H9 (cell line): ENCODE measurements around the gene NT5C. TPM values are rescaled to one million over a fixed set of nuclear protein-coding genes. Genes with fewer than 3 reads are reported as not detected.

Source experiments
- DNase-seq: peaks from one replicate; pipeline ENCODE4 v3.0.0-alpha.2; 2017
- H2AFZ ChIP-seq: one replicate; pipeline ENCODE4 v1.6.1; 2013; ENCODE audit warnings: mild to moderate bottlenecking, low read length, control low read depth, moderate library complexity
- H2AK5ac ChIP-seq: 2 replicates; pipeline ENCODE4 v1.6.1; 2013; ENCODE audit warnings: low read length, control low read depth, mixed read lengths; ENCODE audit not compliant: insufficient read length
- H2BK120ac ChIP-seq: one replicate; pipeline ENCODE4 v1.6.1; 2013; ENCODE audit warnings: low read depth, mild to moderate bottlenecking, low read length, control low read depth, inconsistent platforms; ENCODE audit not compliant: poor library complexity, severe bottlenecking
- H2BK12ac ChIP-seq: 2 replicates; pipeline ENCODE4 v1.6.1; 2013; ENCODE audit warnings: low read length, control low read depth, mixed read lengths, low read depth; ENCODE audit not compliant: insufficient read length
- H2BK15ac ChIP-seq: 2 replicates; pipeline ENCODE4 v1.6.1; 2013; ENCODE audit warnings: low read depth, low read length, control low read depth
- H2BK20ac ChIP-seq: one replicate; pipeline ENCODE4 v1.6.1; 2013; ENCODE audit warnings: low read depth, mild to moderate bottlenecking, low read length, control low read depth, inconsistent platforms; ENCODE audit not compliant: poor library complexity, severe bottlenecking
- H2BK5ac ChIP-seq: 2 replicates; pipeline ENCODE4 v1.6.1; 2013; ENCODE audit warnings: low read length, control low read depth, mixed read lengths; ENCODE audit not compliant: insufficient read length
- H3K14ac ChIP-seq: 2 replicates; pipeline ENCODE4 v1.6.1; 2013; ENCODE audit warnings: low read length, control low read depth; ENCODE audit not compliant: insufficient read depth
- H3K18ac ChIP-seq: 2 replicates; pipeline ENCODE4 v1.6.1; 2013; ENCODE audit warnings: low read depth, mild to moderate bottlenecking, mixed read lengths, low read length, control low read depth; ENCODE audit not compliant: insufficient read length
- H3K23ac ChIP-seq: 2 replicates; pipeline ENCODE4 v1.6.1; 2013; ENCODE audit warnings: low read length, control low read depth, mixed read lengths, low read depth; ENCODE audit not compliant: insufficient read length
- H3K23me2 ChIP-seq: 2 replicates; pipeline ENCODE4 v1.6.1; 2013; ENCODE audit warnings: low read depth, mild to moderate bottlenecking, mixed read lengths, low read length, control low read depth; ENCODE audit not compliant: insufficient read length, poor library complexity, severe bottlenecking
- H3K27ac ChIP-seq: 2 replicates; pipeline ENCODE4 v1.5.1; 2013; ENCODE audit warnings: low read length, control low read depth, mixed read lengths, low read depth; ENCODE audit not compliant: insufficient read length
- H3K27me3 ChIP-seq: 2 replicates; pipeline ENCODE4 v1.6.1; 2013; ENCODE audit warnings: low read length, control low read depth, inconsistent platforms; ENCODE audit not compliant: insufficient read depth
- H3K4ac ChIP-seq: 2 replicates; pipeline ENCODE4 v1.6.1; 2013; ENCODE audit warnings: low read depth, mild to moderate bottlenecking, control low read depth, inconsistent platforms, low read length, moderate library complexity
- H3K4me1 ChIP-seq: 2 replicates; pipeline ENCODE4 v1.6.1; 2013; ENCODE audit warnings: low read length, control low read depth, inconsistent platforms; ENCODE audit not compliant: insufficient read depth
- H3K4me2 ChIP-seq: 2 replicates; pipeline ENCODE4 v1.6.1; 2013; ENCODE audit warnings: low read length, control low read depth, mixed read lengths; ENCODE audit not compliant: insufficient read length, insufficient read depth
- H3K56ac ChIP-seq: 2 replicates; pipeline ENCODE4 v1.6.1; 2013; ENCODE audit warnings: low read depth, mild to moderate bottlenecking, mixed read lengths, low read length, control low read depth; ENCODE audit not compliant: insufficient read length
- H3K79me1 ChIP-seq: 2 replicates; pipeline ENCODE4 v1.6.1; 2013; ENCODE audit warnings: low read depth, mild to moderate bottlenecking, moderate library complexity, low read length, control low read depth, inconsistent platforms; ENCODE audit not compliant: insufficient read depth, poor library complexity, severe bottlenecking
- H3K79me2 ChIP-seq: 2 replicates; pipeline ENCODE4 v1.6.1; 2013; ENCODE audit warnings: low read length, control low read depth, inconsistent platforms; ENCODE audit not compliant: insufficient read depth
- H3K9ac ChIP-seq: 2 replicates; pipeline ENCODE4 v1.6.1; 2013; ENCODE audit warnings: low read length, control low read depth, mixed read lengths; ENCODE audit not compliant: insufficient read length; ENCODE audit errors: extremely low read depth
- H3K9me3 ChIP-seq: one replicate; pipeline ENCODE4 v1.6.1; 2013; ENCODE audit warnings: low read depth, low read length, inconsistent platforms; ENCODE audit not compliant: control insufficient read depth
- H3T11ph ChIP-seq: one replicate; pipeline ENCODE4 v1.6.1; 2013; ENCODE audit warnings: mild to moderate bottlenecking, low read length, control low read depth, inconsistent platforms
- H4K20me1 ChIP-seq: one replicate; pipeline ENCODE4 v1.6.1; 2013; ENCODE audit not compliant: control insufficient read depth, insufficient read length, insufficient read depth
- H4K5ac ChIP-seq: 2 replicates; pipeline ENCODE4 v1.6.1; 2013; ENCODE audit warnings: low read depth, mild to moderate bottlenecking, mixed read lengths, low read length, control low read depth; ENCODE audit not compliant: insufficient read length
- H4K8ac ChIP-seq: replicated peaks from 2 replicates; pipeline ENCODE4 v1.6.1; 2013; ENCODE audit warnings: low read length, control low read depth, mixed read lengths, low read depth; ENCODE audit not compliant: insufficient read length
- H4K91ac ChIP-seq: 2 replicates; pipeline ENCODE4 v1.6.1; 2013; ENCODE audit warnings: low read depth, mild to moderate bottlenecking, moderate library complexity, mixed read lengths, low read length, control low read depth; ENCODE audit not compliant: insufficient read length
- H3K27ac Mint-ChIP-seq, 3 experiments: 2 replicates in 2 of 3; 3 replicates in 1 of 3; pipeline ENCODE4 v1.8.0; 2020 to 2021; ENCODE audit warnings: mixed read lengths in 3 of 3, mild to moderate bottlenecking in 1 of 3, moderate library complexity in 1 of 3
- H3K27me3 Mint-ChIP-seq: 2 replicates; pipeline ENCODE4 v1.8.0; 2021; ENCODE audit warnings: low read depth, mild to moderate bottlenecking, moderate library complexity, mixed read lengths
- H3K36me3 Mint-ChIP-seq, 3 experiments: 2 replicates in 2 of 3; 3 replicates in 1 of 3; pipeline ENCODE4 v1.8.0; 2020 to 2021; ENCODE audit warnings: low read depth in 3 of 3, mixed read lengths in 3 of 3; ENCODE audit not compliant: insufficient read depth in 1 of 3
- H3K4me1 Mint-ChIP-seq, 2 experiments: 2 replicates each; pipeline ENCODE4 v1.8.0; 2020; ENCODE audit warnings: mixed read lengths in 2 of 2
- H3K4me3 Mint-ChIP-seq, 2 experiments: 2 replicates in 1 of 2; 3 replicates in 1 of 2; pipeline ENCODE4 v1.8.0; 2020 to 2021; ENCODE audit warnings: mild to moderate bottlenecking in 2 of 2, mixed read lengths in 2 of 2, moderate library complexity in 1 of 2
- H3K9me3 Mint-ChIP-seq, 2 experiments: 2 replicates in 1 of 2; 3 replicates in 1 of 2; pipeline ENCODE4 v1.8.0; 2020; ENCODE audit warnings: mild to moderate bottlenecking in 2 of 2, mixed read lengths in 2 of 2, moderate library complexity in 1 of 2
- WGBS: extraction: QIAGEN DNeasy Blood & Tissue Kit; methylation state at CpG from one replicate; pipeline ENCODE4 v1.1.7; 2013; ENCODE audit warnings: missing lambda C conversion rate, low lambda C conversion rate, mixed read lengths; ENCODE audit not compliant: insufficient read length; ENCODE audit errors: extremely low coverage; 5-methylcytosine and 5-hydroxymethylcytosine counted together
- total RNA-seq: library from RNA; stranded (reverse); gene quantifications from 2 replicates; pipeline ENCODE4 v1.2.1, GENCODE V29; 2021
- TF ChIP-seq, protein P1 (sequence below): fragments of 200-600 bp; sonication (generic); conservative IDR thresholded peaks from 3 replicates; pipeline ENCODE4 v1.8.0; 2021; ENCODE audit warnings: antibody characterized with exemption, mild to moderate bottlenecking

The NT5C gene
- total RNA-seq, 1 experiment from 2014 or later = 77.7 TPM

DNA sequence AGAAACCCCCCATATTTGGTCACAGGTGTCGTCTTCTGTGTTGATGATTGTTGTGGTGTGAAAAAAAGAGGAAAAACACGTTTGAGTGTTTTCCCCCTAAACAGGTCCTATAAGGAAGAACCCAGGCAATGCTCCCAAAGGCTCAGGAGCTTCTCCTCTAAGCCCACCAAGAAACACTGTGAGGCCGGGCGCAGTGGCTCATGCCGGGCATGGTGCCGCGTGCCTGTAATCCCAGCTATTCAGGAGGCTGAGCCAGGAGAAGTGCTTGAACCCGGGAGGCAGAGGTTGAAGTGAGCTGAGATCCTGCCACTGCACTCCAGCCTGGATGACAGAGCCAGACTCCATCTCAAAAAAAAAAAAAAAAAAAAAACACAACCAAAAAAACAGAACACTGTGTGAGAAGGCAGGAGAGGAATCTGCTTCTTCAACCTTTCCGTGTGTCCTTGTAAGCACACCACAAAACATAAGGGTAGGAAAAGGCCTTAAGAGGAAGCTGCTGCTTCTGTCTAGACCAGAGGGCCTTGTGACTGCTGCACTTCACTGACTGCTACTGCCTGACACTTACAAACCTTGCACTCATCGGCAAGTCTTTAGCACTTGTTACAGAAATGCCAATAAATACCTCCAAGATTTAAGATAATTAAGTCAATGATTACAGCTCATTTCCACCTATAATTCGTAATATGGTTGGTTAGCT is 13.4 kb upstream of the NT5C start:
- H3K4me1 ChIP-seq = no peaks in the 10 kb centered on the region; the same call in 1 of the 2 replicates
- H3K9me3 Mint-ChIP-seq = no peaks in the 10 kb centered on the region
- peaks cover 16% of the 10 kb centered on the region for H3K79me1 ChIP-seq
- H3K79me2 ChIP-seq = peaks cover 8% of the 10 kb centered on the region; the same call in 1 of the 2 replicates
- H3K4ac ChIP-seq = no peak overlapping the region
- no peak overlapping the region for H2BK20ac ChIP-seq
- no peak overlapping the region for H3K9ac ChIP-seq
- no peak overlapping the region for H4K5ac ChIP-seq
- no peak overlapping the region; a peak in 1 of 7 replicates for H3K27ac Mint-ChIP-seq
- no peak overlapping the region for H3K14ac ChIP-seq
- no peaks in the 10 kb centered on the region for H4K20me1 ChIP-seq
- no peak overlapping the region for H3K23ac ChIP-seq
- H3K36me3 Mint-ChIP-seq = peaks cover 68 to 90% (median 89%) of the 10 kb centered on the region in 3 experiments
- H4K91ac ChIP-seq = no peak overlapping the region
- H3K9me3 ChIP-seq = no peaks in the 10 kb centered on the region
- H3K27me3 Mint-ChIP-seq = no peaks in the 10 kb centered on the region; the same call in 1 of the 2 replicates
- no peak for DNase-seq
- no peak overlapping the region for H3T11ph ChIP-seq
- H3K27ac ChIP-seq = no peak overlapping the region
- no peak overlapping the region for H3K18ac ChIP-seq
- H2BK5ac ChIP-seq = no peak overlapping the region
- H3K56ac ChIP-seq = no peak overlapping the region
- H2BK12ac ChIP-seq = no peak overlapping the region
- H3K23me2 ChIP-seq = no peaks in the 10 kb centered on the region
- no CpG with 5 or more reads among the region's 11 CpGs for WGBS
- TF ChIP-seq, protein P1, sequence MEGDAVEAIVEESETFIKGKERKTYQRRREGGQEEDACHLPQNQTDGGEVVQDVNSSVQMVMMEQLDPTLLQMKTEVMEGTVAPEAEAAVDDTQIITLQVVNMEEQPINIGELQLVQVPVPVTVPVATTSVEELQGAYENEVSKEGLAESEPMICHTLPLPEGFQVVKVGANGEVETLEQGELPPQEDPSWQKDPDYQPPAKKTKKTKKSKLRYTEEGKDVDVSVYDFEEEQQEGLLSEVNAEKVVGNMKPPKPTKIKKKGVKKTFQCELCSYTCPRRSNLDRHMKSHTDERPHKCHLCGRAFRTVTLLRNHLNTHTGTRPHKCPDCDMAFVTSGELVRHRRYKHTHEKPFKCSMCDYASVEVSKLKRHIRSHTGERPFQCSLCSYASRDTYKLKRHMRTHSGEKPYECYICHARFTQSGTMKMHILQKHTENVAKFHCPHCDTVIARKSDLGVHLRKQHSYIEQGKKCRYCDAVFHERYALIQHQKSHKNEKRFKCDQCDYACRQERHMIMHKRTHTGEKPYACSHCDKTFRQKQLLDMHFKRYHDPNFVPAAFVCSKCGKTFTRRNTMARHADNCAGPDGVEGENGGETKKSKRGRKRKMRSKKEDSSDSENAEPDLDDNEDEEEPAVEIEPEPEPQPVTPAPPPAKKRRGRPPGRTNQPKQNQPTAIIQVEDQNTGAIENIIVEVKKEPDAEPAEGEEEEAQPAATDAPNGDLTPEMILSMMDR = no peak
- no peak overlapping the region for H2AFZ ChIP-seq
- H3K4me2 ChIP-seq = no peak overlapping the region
- H4K8ac ChIP-seq = no peak overlapping the region
- no peak overlapping the region for H2AK5ac ChIP-seq
- H2BK15ac ChIP-seq = no peak overlapping the region
- peaks cover 3 to 5% of the 10 kb centered on the region in 2 experiments for H3K4me1 Mint-ChIP-seq
- H2BK120ac ChIP-seq = no peak overlapping the region
- no peak overlapping the region for H3K4me3 Mint-ChIP-seq
- no peaks in the 10 kb centered on the region for H3K27me3 ChIP-seq
